Testis (tissue), 2 donors: ENCODE data around the gene NPAS2.

ENCODE experiments used
- CTCF ChIP-seq, 3 experiments: fragments of 450-650 bp in 2 of 3; fragments of 200-600 bp in 1 of 3; sonication (generic) in 1 of 3; IDR thresholded peaks; one replicate each; pipeline ENCODE4 v1.5.1; 2016 to 2019; ENCODE audit warnings: antibody characterized with exemption in 3 of 3, mild to moderate bottlenecking in 2 of 3, moderate library complexity in 1 of 3
- POLR2A ChIP-seq: fragments of 450-650 bp; IDR thresholded peaks from one replicate; pipeline ENCODE4 v1.6.1; 2017; ENCODE audit warnings: antibody characterized with exemption, mild to moderate bottlenecking, moderate library complexity

GRCh38 chr2:100891906-100892642 is 72.1 kb downstream of the NPAS2 start:
- TF ChIP-seq CTCF (IDR thresholded peaks at IDR 0.05) (no peak), POLR2A (no peak)
